Tibial artery (tissue), 4 donors: ENCODE measurements around the gene CSPG4.
"Not testable (repeated sequence)": the region's sequence is repeated elsewhere in the genome, so short reads cannot be mapped to it uniquely, and the experiment has no call there.

Source experiments
- DNase-seq, 2 donors: peaks; one replicate each; pipeline ENCODE4 v3.0.0-alpha.2; 2019
- H3K27ac ChIP-seq, 2 donors: fragments of 200-600 bp; sonication (generic) in 1 of 2; 1 replicate in 1 of 2; 2 replicates in 1 of 2; pipeline ENCODE4 v1.5.1; 2018 to 2019; ENCODE audit warnings: mild to moderate bottlenecking in 1 of 2
- H3K27me3 ChIP-seq, 2 donors: fragments of 200-600 bp; sonication (generic) in 1 of 2; one replicate each; pipeline versions ENCODE4 v1.5.1 to v1.6.0; 2016 to 2019
- H3K36me3 ChIP-seq, 3 donors: fragments of 200-600 bp; sonication (generic) in 2 of 3; one replicate each; pipeline ENCODE4 v1.5.1; 2016 to 2019; ENCODE audit warnings: mild to moderate bottlenecking in 2 of 3
- H3K4me1 ChIP-seq, 4 donors: fragments of 200-600 bp; sonication (generic) in 2 of 4; 1 replicate in 3 of 4; 2 replicates in 1 of 4; pipeline ENCODE4 v1.5.1; 2016 to 2019
- H3K4me3 ChIP-seq, 2 donors: fragments of 200-600 bp; sonication (generic) in 1 of 2; 1 replicate in 1 of 2; 2 replicates in 1 of 2; pipeline ENCODE4 v1.5.1; 2018 to 2019; ENCODE audit warnings: mild to moderate bottlenecking in 2 of 2
- H3K9me3 ChIP-seq, 3 donors: fragments of 200-600 bp; sonication (generic) in 1 of 3; one replicate each; pipeline ENCODE4 v1.5.1; 2016 to 2019
- CTCF ChIP-seq, 2 experiments: fragments of 200-600 bp in 1 of 2; fragments of 450-650 bp in 1 of 2; IDR thresholded peaks; one replicate each; pipeline ENCODE4 v1.5.1; 2017 to 2019; ENCODE audit warnings: antibody characterized with exemption in 2 of 2, mild to moderate bottlenecking in 1 of 2, moderate library complexity in 1 of 2
- intact Hi-C: fragments of 100-400 bp; cut with DNase I; formaldehyde crosslinking; loops from one replicate; pipeline ENCODE4 v1.15.0; 2023; ENCODE audit warnings: low total_unique reads

Gene CSPG4

GRCh38 chr15:75758071-75758872 is 45.6 kb upstream of the CSPG4 start:
- peak overlapping the region; percentile 52 to 53 for H3K4me3 ChIP-seq
- DNase-seq: peak; percentile 91 to 93
- no peaks in the 10 kb centered on the region for H3K9me3 ChIP-seq
- H3K27me3 ChIP-seq: no peaks in the 10 kb centered on the region
- H3K36me3 ChIP-seq: no peaks in the 10 kb centered on the region
- intact Hi-C loops: no loop called here
- peak overlapping the region; percentile 61 to 86 for H3K27ac ChIP-seq
- TF ChIP-seq CTCF (IDR thresholded peaks at IDR 0.05): peak; percentile 12 to 17
- H3K4me1 ChIP-seq: peaks cover 0 to 14% (median 7%) of the 10 kb centered on the region in 4 donors

GRCh38 chr15:75754871-75755270 is 42.2 kb upstream of the CSPG4 start:
- DNase-seq, intact Hi-C loops: not testable (repeated sequence)

GRCh38 chr15:75753145-75753544 is 40.5 kb upstream of the CSPG4 start:
- Histone ChIP-seq H3K4me3 (no peak overlapping the region), H3K4me1 (peaks cover 0 to 3% (median 0%) of the 10 kb centered on the region in 4 donors), H3K36me3 (no peaks in the 10 kb centered on the region), H3K27me3 (no peaks in the 10 kb centered on the region), H3K9me3 (no peaks in the 10 kb centered on the region), H3K27ac (no peak overlapping the region)
- intact Hi-C loops: no loop called here
- DNase-seq: peak in 1 of 2 donors; percentile 48
- TF ChIP-seq CTCF (IDR thresholded peaks at IDR 0.05): no peak

More at GRCh38 chr15:75754871-75755270, 42.2 kb upstream of the CSPG4 start:
- not testable (repeated sequence) for H3K36me3 ChIP-seq, H3K9me3 ChIP-seq, H3K27me3 ChIP-seq, H3K4me3 ChIP-seq, H3K27ac ChIP-seq
- peaks cover 0 to 14% (median 7%) of the 10 kb centered on the region in 4 donors for H3K4me1 ChIP-seq

- Histone ChIP-seq H3K27me3 (no peaks in the 10 kb centered on the region), H3K27ac (no peak overlapping the region), H3K9me3 (no peaks in the 10 kb centered on the region), H3K36me3 (no peaks in the 10 kb centered on the region), H3K4me1 (no peaks in the 10 kb centered on the region), H3K4me3 (no peak overlapping the region)
- intact Hi-C loops: no loop called here
- DNase-seq: peak in 1 of 2 donors; percentile 44
- no peak for TF ChIP-seq CTCF (IDR thresholded peaks at IDR 0.05)
These were observed 39.2 kb upstream of the CSPG4 start for GRCh38 chr15:75751891-75752290.

- H3K27ac ChIP-seq: no peak overlapping the region
- peak in 1 of 2 donors; percentile 42 for DNase-seq
- intact Hi-C loops: no loop called here
- no peaks in the 10 kb centered on the region for H3K4me1 ChIP-seq
- TF ChIP-seq CTCF (IDR thresholded peaks at IDR 0.05): no peak
- no peak overlapping the region for H3K4me3 ChIP-seq
- H3K9me3 ChIP-seq: no peaks in the 10 kb centered on the region
- no peaks in the 10 kb centered on the region for H3K27me3 ChIP-seq
- no peaks in the 10 kb centered on the region for H3K36me3 ChIP-seq
These were observed 38.6 kb upstream of the CSPG4 start for GRCh38 chr15:75751116-75751875.
